ENCODE results near the gene SBF2. TPM values are rescaled to one million over a fixed set of nuclear protein-coding genes. Genes with fewer than 3 reads are reported as not detected.

SBF2 gene
- total RNA-seq, 1 donor from 2014 or later, result 38.5 TPM

DNA sequence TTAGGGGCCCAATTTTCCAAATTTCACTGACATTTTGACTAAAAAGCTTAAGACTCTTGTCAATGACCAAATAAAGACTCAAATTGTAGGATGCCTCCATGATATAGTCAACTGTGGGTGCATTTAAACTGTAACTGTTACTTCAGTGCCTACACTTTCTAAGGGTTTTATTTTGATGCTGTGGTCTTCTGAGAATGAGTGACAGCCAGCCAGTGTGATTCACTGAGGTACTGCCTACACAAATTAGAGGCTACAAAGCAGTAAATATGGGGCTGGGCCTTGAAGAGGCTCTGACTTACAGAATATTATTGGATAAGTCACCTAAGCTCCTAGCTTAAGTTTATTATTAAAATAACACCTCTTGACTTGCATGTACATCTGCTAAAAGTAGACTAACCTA, 419.6 kb downstream of the SBF2 start:
- no peaks in the 10 kb centered on the region for H3K9me3 ChIP-seq
- H3K36me3 ChIP-seq, result no peaks in the 10 kb centered on the region
- no peak for ATAC-seq
- H3K27ac ChIP-seq, result no peak overlapping the region
- no peaks in the 10 kb centered on the region for H3K27me3 ChIP-seq
- TF ChIP-seq, protein P1, sequence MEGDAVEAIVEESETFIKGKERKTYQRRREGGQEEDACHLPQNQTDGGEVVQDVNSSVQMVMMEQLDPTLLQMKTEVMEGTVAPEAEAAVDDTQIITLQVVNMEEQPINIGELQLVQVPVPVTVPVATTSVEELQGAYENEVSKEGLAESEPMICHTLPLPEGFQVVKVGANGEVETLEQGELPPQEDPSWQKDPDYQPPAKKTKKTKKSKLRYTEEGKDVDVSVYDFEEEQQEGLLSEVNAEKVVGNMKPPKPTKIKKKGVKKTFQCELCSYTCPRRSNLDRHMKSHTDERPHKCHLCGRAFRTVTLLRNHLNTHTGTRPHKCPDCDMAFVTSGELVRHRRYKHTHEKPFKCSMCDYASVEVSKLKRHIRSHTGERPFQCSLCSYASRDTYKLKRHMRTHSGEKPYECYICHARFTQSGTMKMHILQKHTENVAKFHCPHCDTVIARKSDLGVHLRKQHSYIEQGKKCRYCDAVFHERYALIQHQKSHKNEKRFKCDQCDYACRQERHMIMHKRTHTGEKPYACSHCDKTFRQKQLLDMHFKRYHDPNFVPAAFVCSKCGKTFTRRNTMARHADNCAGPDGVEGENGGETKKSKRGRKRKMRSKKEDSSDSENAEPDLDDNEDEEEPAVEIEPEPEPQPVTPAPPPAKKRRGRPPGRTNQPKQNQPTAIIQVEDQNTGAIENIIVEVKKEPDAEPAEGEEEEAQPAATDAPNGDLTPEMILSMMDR (IDR thresholded peaks at IDR 0.05), result no peak
- DNase-seq, result no peak
- intact Hi-C loops (cut with DNase I), result no loop called here
- no peak overlapping the region for H3K4me3 ChIP-seq
- no peaks in the 10 kb centered on the region for H3K4me1 ChIP-seq

DNA sequence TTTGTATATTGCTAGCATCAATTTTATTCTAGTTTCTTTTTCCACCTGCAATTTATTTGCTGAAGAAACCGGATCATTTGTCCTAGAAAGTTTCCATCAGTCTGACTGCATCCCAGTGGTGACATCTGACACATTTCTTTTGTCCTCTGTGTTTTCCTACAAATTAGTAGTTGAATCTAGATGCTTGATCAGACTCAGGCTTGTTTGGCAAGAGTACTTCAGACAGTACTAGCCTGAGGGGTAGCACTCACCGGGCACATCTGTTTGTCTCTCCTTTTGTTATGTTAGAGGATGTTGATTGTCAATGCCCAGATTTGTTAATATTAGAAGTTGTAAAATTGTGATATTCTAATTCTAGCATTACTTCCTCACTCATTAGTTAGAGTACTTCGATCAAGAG, 425.4 kb downstream of the SBF2 start:
- TF ChIP-seq, protein P1 (IDR thresholded peaks at IDR 0.05), result no peak
- no peak for DNase-seq
- no peak overlapping the region for H3K4me3 ChIP-seq
- ATAC-seq, result no peak
- no peaks in the 10 kb centered on the region for H3K27me3 ChIP-seq
- no peaks in the 10 kb centered on the region for H3K9me3 ChIP-seq
- H3K27ac ChIP-seq, result no peak overlapping the region
- no peaks in the 10 kb centered on the region for H3K36me3 ChIP-seq
- no peaks in the 10 kb centered on the region for H3K4me1 ChIP-seq
- intact Hi-C loops (cut with DNase I), result no loop called here

DNA sequence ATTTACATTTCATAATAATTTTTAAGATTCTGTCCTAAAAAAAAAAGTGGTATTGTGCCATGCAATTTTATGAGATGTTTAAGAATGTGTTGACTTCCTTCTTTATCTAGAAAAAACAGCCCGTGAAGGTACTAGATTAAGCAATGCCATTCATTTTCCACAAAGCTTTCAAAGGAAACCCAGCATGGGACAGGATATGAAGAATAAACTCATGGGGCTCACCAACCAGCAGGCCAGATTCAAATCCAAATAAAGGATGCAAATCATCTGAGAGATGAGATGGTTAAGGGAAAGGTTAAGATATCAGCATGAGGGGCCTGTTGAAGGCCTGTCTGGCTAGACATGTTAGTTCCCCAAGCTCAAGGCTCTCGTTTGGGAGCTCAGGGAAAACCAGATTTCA, 431.0 kb downstream of the SBF2 start:
- H3K4me3 ChIP-seq, result no peak overlapping the region
- intact Hi-C loops (cut with DNase I), result no loop called here
- H3K27ac ChIP-seq, result no peak overlapping the region
- ATAC-seq (no peak), DNase-seq (no peak)
- peaks cover 17% of the 10 kb centered on the region for H3K4me1 ChIP-seq
- H3K27me3 ChIP-seq, result no peaks in the 10 kb centered on the region
- H3K36me3 ChIP-seq, result no peaks in the 10 kb centered on the region
- H3K9me3 ChIP-seq, result no peaks in the 10 kb centered on the region
- TF ChIP-seq, protein P1 (IDR thresholded peaks at IDR 0.05), result no peak

DNA sequence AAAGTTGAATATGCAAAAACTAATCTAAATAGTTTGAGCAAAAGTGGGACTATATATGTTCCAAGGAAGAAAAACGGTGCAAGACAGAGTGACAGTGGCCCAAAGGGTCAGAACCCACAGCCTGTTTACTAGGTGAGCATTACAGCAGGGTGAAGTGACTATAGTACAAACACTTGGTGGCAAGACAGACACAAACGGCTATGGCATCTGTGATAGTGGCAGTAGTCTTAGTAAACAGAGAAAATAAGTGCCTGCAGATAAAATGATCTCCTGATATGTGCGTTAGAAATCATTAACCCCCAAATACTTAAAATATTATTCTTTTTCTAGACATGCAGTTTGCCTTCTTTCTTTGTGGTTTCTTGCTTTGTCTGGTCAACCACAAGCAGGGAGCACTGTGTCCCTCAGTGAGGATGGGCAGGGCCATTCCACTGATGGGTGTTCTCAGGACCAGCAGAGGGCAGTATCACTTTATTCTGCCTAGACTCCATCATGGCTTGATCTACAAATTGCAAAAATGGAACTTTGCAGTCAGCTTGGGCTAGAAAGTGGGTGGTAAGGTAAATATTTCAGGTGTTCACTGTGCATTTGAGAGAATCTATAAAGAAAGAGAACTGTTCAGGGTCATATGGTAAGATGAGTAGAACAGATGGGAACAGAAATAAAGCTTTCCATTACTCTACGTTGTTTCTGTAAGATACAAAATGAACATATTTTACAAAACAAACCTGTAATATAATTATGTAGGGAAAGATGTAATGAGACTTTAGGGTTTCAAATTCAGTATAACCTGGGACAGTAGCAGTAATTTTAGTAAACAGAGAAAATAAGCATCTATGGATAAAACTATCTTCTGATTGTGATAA, 431.9 kb downstream of the SBF2 start:
- Histone ChIP-seq H3K9me3 (no peaks in the 10 kb centered on the region), H3K4me1 (peaks cover 19% of the 10 kb centered on the region), H3K27me3 (no peaks in the 10 kb centered on the region), H3K4me3 (no peak overlapping the region), H3K27ac (no peak overlapping the region), H3K36me3 (no peaks in the 10 kb centered on the region)
- ATAC-seq (peak; percentile 95), DNase-seq (no peak)
- TF ChIP-seq, protein P1 (IDR thresholded peaks at IDR 0.05), result peak; percentile 78
- intact Hi-C loops (cut with DNase I), result no loop called here

DNA sequence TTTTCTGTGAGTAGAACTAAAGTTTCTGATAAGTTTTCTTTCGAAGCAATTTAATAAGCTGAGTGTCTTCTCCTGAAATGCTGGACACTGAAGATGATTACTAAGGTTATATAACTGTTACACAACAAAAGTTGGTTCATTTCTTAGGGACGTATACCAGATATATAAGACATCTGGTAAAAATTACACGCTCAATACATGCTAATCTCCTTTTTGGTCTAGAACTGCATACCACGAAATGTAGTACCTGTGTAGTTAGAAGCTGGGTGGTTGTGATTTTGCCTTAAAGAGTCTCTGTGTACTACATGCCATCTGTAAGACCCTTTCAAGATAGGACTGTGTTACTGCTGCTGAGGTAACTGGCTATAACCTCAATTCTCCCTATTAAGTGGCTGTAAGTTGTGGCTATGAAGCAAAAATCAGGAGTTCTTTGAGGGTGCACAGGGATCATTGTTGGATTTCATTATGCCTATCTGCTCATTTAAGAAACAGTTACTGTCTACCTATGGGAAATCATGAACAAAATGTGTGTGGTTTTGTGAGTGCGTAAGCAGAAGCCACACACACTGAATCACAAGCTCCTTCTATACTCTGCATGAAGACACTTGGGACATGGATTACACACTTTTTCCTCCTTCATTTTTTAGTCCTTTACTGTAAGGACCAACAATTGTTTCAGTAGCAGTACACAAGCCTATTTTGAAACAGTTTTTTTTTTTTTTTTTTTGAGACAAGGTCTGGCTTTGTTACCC, 434.3 kb downstream of the SBF2 start:
- intact Hi-C loops (cut with DNase I), result no loop called here
- H3K9me3 ChIP-seq, result no peaks in the 10 kb centered on the region
- TF ChIP-seq, protein P1 (IDR thresholded peaks at IDR 0.05), result no peak

More for the DNA sequence above, 434.3 kb downstream of the SBF2 start:
- Histone ChIP-seq H3K27me3 (no peaks in the 10 kb centered on the region), H3K27ac (no peak overlapping the region), H3K4me1 (peaks cover 19% of the 10 kb centered on the region), H3K4me3 (no peak overlapping the region), H3K36me3 (peaks cover 18% of the 10 kb centered on the region)
- DNase-seq, result no peak
- ATAC-seq, result no peak

All from upper lobe of right lung (tissue), 1 donor.